Fibroblast of lung (primary cell): ENCODE measurements around the gene SURF6.

Source experiments
- EZH2 ChIP-seq: IDR thresholded peaks from 2 replicates; pipeline ENCODE4 v1.5.1; 2012; ENCODE audit warnings: low read length, control low read depth, mild to moderate bottlenecking; ENCODE audit errors: missing control alignments
- TF ChIP-seq, protein P1 (sequence below), 2 donors: IDR thresholded peaks in 1 of 2; conservative IDR thresholded peaks in 1 of 2; 1 replicate in 1 of 2; 2 replicates in 1 of 2; pipeline ENCODE4 v1.5.1; 2011 to 2012; ENCODE audit warnings: low read length in 2 of 2, control low read depth in 1 of 2, inconsistent platforms in 1 of 2, low read depth in 1 of 2, mild to moderate bottlenecking in 1 of 2

DNA sequence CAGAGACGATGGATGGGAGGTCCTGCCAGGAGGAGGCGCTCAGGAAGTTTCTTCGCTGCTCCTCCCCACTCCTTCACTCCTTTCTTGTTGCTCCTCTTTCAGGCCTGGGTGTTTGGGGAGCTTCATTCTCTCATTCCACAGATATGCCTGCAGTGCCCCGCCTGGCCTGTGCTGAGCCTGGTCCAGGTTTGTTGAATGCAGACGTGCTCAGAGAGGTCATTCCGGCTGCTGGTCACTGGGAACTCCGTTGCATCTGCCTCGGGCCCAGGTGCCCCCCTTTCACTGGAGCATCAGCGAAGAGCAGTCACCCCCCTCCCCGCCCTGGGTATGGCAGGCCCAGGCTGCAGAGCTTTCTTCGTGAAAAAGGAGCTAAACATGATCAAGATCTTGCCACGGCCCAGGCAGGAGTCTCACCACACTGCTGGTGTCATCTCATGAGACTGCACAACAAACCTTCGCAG, 15.5 kb downstream of the SURF6 start:
- TF ChIP-seq, protein P1, sequence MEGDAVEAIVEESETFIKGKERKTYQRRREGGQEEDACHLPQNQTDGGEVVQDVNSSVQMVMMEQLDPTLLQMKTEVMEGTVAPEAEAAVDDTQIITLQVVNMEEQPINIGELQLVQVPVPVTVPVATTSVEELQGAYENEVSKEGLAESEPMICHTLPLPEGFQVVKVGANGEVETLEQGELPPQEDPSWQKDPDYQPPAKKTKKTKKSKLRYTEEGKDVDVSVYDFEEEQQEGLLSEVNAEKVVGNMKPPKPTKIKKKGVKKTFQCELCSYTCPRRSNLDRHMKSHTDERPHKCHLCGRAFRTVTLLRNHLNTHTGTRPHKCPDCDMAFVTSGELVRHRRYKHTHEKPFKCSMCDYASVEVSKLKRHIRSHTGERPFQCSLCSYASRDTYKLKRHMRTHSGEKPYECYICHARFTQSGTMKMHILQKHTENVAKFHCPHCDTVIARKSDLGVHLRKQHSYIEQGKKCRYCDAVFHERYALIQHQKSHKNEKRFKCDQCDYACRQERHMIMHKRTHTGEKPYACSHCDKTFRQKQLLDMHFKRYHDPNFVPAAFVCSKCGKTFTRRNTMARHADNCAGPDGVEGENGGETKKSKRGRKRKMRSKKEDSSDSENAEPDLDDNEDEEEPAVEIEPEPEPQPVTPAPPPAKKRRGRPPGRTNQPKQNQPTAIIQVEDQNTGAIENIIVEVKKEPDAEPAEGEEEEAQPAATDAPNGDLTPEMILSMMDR (conservative IDR thresholded peaks at IDR 0.05 in 1 of 2, IDR thresholded peaks at IDR 0.05 in 1 of 2; ENCODE audit: low read depth in 1 of 2, low read length in 2 of 2), result no peak
- TF ChIP-seq EZH2, result no peak
